Naive thymus-derived CD8-positive, alpha-beta T cell (primary cell): Measurements from ENCODE around the gene RASA2. TPM values are rescaled to one million over a fixed set of nuclear protein-coding genes. Genes with fewer than 3 reads are reported as not detected.

ENCODE experiments used
- ATAC-seq, 2 donors: fragments of 150-1000 bp; cut with Tn5 transposase in 1 of 2; sonication (Bioruptor Pico), chemical (Tn5 transposase) in 1 of 2; 1 replicate in 1 of 2; 2 replicates in 1 of 2; pipeline ENCODE4 v1.10.0; 2021; ENCODE audit warnings: mild to moderate bottlenecking in 2 of 2, moderate library complexity in 2 of 2
- POLR2A ChIA-PET: fragments of 350-600 bp; sonication (Branson Sonifier 250); formaldehyde crosslinking; loops from one replicate; lab custom pipeline; 2021; ENCODE audit warnings: antibody characterized with exemption; lab: Charles Lee
- DNase-seq, 10 donors: peaks; one replicate each; pipeline versions ENCODE4 v3.0.0 to v3.0.0-alpha.2; 2020 to 2022
- H3K27ac Mint-ChIP-seq, 10 donors: one replicate each; pipeline ENCODE4 v1.8.0; 2020 to 2022; ENCODE audit warnings: mild to moderate bottlenecking in 10 of 10, mixed read lengths in 10 of 10, moderate library complexity in 4 of 10, inconsistent platforms in 1 of 10
- H3K27me3 Mint-ChIP-seq, 5 donors: one replicate each; pipeline ENCODE4 v1.8.0; 2021 to 2022; ENCODE audit warnings: mixed read lengths in 5 of 5
- H3K36me3 Mint-ChIP-seq, 3 donors: one replicate each; pipeline ENCODE4 v1.8.0; 2020 to 2022; ENCODE audit warnings: mixed read lengths in 3 of 3, mild to moderate bottlenecking in 2 of 3, inconsistent platforms in 1 of 3
- H3K4me1 Mint-ChIP-seq, 4 donors: one replicate each; pipeline ENCODE4 v1.8.0; 2021 to 2022; ENCODE audit warnings: mixed read lengths in 4 of 4
- H3K4me3 Mint-ChIP-seq, 10 donors: one replicate each; pipeline ENCODE4 v1.8.0; 2020 to 2022; ENCODE audit warnings: mild to moderate bottlenecking in 10 of 10, mixed read lengths in 10 of 10, moderate library complexity in 6 of 10, inconsistent platforms in 1 of 10
- H3K9me3 Mint-ChIP-seq, 9 donors: one replicate each; pipeline ENCODE4 v1.8.0; 2020 to 2022; ENCODE audit warnings: mixed read lengths in 9 of 9, mild to moderate bottlenecking in 3 of 9, inconsistent platforms in 1 of 9, moderate library complexity in 1 of 9
- polyA plus RNA-seq, 3 donors: library from polyadenylated mRNA; unstranded; fragments of 300-500 nt; fragmentation: Illumina TruSeq; gene quantifications; one replicate each; pipeline ENCODE4 v1.2.3, GENCODE V29; 2021
- total RNA-seq, 8 experiments: library from RNA in 2 of 8; stranded (reverse) in 2 of 8; gene quantifications; one replicate each; pipeline ENCODE4 v1.2.3 and lab custom pipeline; 2021 to 2026

Gene RASA2
- total and polyA plus RNA-seq, 5 experiments from 2014 or later, result 55.0 to 124 (median 66.8) TPM

DNA sequence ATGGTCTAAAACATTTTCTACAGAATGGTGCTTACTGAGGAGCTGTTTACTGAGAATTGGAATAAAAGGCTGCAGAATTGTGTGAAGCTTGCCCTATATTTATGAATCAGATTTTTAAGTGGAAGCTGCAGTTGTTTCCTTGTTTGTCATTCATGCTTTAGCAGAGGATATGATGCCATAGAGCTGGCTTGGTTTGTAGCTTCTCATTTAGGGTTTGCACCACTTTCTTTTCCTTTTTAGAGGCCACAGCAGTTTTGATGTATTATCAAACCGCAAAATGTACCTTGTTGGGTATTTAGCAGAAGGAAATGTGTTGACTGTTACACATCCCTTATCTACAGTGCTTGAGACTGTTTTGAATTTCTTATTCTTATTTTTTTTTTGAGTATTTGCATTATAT is 66.2 kb downstream of the RASA2 start:
- DNase-seq (peak in 6 of 10 donors; percentile 21 to 85 (median 60)), ATAC-seq (peak; percentile 81 to 93)
- Mint-ChIP-seq H3K36me3 (peaks cover 21 to 43% (median 28%) of the 10 kb centered on the region in 3 donors), H3K9me3 (peaks cover 0 to 8% (median 1%) of the 10 kb centered on the region in 9 donors), H3K4me1 (peaks cover 19 to 62% (median 59%) of the 10 kb centered on the region in 4 donors), H3K27me3 (no peaks in the 10 kb centered on the region), H3K27ac (peak overlapping the region; percentile 21 to 90 (median 84)), H3K4me3 (peak overlapping the region; percentile 27 to 71 (median 53))
- POLR2A ChIA-PET, result interaction anchor here (1.1 to 4.3 kb wide), 5 partner anchors 28 to 246 kb away, joined by 3 to 42 read pairs (median 5); partner anchors contain the start of gene RASA2

DNA sequence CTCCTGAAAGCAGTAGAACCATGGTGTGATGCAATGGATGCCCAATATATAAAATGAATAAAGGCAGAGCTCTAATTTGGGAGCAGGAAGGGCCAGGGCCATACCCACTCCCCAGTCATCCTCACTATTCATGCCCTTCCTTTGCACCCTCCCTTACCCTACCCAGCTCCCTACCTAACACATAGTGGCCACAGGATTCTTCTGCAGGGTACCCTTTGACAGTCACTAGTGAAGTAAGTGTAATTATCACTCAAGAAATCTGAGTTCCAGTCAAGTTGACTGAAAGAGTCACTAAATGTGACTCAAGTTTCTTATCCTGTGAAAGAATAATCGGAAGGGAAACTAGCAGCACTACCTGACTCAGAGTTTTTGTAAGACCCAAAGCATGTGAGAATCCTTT is 69.2 kb downstream of the RASA2 start:
- peak overlapping the region in 7 of 10 donors; percentile 26 to 81 (median 64) for H3K27ac Mint-ChIP-seq
- peaks cover 8 to 55% (median 44%) of the 10 kb centered on the region in 4 donors for H3K4me1 Mint-ChIP-seq
- ATAC-seq (no peak), DNase-seq (no peak)
- H3K9me3 Mint-ChIP-seq, result no peaks in the 10 kb centered on the region
- peaks cover under 1 to 38% (median 15%) of the 10 kb centered on the region in 3 donors for H3K36me3 Mint-ChIP-seq
- POLR2A ChIA-PET, result interaction anchor here (3.9 kb wide), 1 partner anchor 69 kb away, joined by 30 read pairs; the partner anchor contains the start of gene RASA2
- H3K4me3 Mint-ChIP-seq, result no peak overlapping the region
- no peaks in the 10 kb centered on the region for H3K27me3 Mint-ChIP-seq

DNA sequence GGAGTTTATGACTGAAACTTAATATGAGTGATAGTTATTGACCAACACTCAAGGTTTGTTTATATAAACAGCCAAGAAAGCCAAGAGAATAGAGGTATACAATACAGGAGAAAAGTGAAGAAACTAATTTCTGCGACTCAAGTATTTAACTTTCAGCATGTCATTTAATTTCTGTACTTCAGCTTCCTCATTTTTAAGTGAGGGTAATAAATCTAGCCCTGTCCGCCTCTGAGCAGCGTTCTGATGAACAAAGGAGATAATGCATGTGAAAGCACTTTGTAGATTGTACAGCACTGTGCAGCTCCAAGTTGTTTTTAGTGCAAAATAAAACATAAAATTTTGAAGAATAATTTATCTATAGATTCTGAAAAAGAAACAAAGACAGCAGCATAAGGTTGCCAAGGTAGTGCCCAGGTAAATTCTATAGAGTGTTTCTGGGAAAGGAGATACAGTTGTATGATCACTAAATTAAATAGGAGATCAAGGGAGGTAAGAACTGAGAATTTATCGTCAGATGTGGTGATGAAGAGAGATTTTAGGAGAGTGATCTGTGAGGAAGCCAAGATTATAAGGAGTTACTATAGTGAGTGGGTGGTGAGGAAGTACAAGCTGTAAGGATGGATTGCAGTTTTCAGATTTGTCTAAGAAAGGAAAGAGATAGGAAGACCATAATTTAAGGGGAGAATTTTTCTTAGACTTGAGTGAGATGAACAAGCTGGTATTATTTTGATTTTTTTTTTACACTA is 71.3 kb downstream of the RASA2 start:
- ATAC-seq (peak; percentile 56 to 70), DNase-seq (peak in 2 of 10 donors; percentile 13 to 28)
- H3K36me3 Mint-ChIP-seq, result peaks cover 0 to 47% (median 16%) of the 10 kb centered on the region in 3 donors
- no peaks in the 10 kb centered on the region for H3K27me3 Mint-ChIP-seq
- POLR2A ChIA-PET, result interaction anchor here (0.6 to 3.9 kb wide), 6 partner anchors 27 to 251 kb away, joined by 3 to 30 read pairs (median 4); partner anchors contain the start of gene RASA2
- H3K27ac Mint-ChIP-seq, result no peak overlapping the region
- no peak overlapping the region for H3K4me3 Mint-ChIP-seq
- peaks cover 5 to 39% (median 31%) of the 10 kb centered on the region in 4 donors for H3K4me1 Mint-ChIP-seq
- no peaks in the 10 kb centered on the region for H3K9me3 Mint-ChIP-seq

DNA sequence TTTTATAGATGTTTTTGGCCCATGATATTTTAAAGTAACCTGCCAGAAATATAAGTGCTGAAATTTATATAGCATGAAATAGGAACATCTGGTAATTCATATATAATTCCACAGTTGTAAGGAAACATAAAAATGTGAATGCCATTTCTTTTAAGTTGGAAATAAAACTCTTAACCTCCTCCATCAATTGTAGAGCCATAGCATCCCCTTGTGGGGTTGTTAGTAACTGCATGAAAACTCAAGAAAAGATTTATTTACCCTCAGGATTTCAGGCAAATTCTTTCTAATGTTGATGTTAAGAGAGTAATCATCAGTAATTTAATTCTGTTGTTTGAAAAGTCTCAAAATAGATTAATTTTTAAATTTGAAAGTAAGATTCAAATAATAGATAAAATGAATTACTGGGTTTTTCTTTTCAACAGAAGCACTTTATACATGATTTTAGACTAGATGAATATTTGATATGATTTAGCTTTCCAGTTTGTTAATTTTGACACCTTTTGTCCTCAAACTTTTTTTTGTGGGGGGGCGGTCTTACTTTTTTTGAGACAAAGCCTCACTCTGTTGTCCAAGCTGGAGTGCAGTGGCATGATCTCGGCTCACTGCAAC is 74.7 kb downstream of the RASA2 start:
- Mint-ChIP-seq H3K27me3 (no peaks in the 10 kb centered on the region), H3K4me1 (peaks cover 10 to 35% (median 31%) of the 10 kb centered on the region in 4 donors), H3K27ac (peak overlapping the region in 9 of 10 donors; percentile 42 to 86 (median 74)), H3K9me3 (no peaks in the 10 kb centered on the region), H3K4me3 (peak overlapping the region in 3 of 10 donors; percentile 5 to 32 (median 28)), H3K36me3 (peaks cover 0 to 57% (median 19%) of the 10 kb centered on the region in 3 donors)
- ATAC-seq (peak in 1 of 2 donors; percentile 33), DNase-seq (peak in 9 of 10 donors; percentile 8 to 78 (median 60))
- POLR2A ChIA-PET, result interaction anchor here (0.8 to 2.8 kb wide), 5 partner anchors 74 to 87 kb away, joined by 3 to 15 read pairs (median 4); partner anchors contain the start of gene RASA2

DNA sequence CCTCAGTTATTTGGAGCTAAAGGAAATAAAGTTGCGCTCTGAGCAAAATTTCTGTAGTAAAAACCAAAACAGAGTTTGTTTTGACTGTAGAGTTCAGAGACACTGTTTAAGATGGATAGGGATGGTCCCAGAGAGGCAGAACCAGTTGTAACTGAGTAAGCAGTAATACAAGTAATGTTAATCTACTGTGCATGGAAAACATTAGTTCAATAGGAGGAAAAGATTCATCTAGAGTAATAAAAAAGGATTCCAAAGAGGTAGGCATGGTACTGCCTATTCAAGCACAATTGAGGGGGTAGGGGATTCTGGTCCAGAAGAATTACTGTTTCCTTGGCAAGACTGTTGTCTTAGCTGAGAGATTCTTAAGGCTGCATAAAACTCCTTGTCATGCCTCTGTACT is 77.4 kb downstream of the RASA2 start:
- H3K36me3 Mint-ChIP-seq, result peaks cover 0 to 62% (median 17%) of the 10 kb centered on the region in 3 donors

DNA sequence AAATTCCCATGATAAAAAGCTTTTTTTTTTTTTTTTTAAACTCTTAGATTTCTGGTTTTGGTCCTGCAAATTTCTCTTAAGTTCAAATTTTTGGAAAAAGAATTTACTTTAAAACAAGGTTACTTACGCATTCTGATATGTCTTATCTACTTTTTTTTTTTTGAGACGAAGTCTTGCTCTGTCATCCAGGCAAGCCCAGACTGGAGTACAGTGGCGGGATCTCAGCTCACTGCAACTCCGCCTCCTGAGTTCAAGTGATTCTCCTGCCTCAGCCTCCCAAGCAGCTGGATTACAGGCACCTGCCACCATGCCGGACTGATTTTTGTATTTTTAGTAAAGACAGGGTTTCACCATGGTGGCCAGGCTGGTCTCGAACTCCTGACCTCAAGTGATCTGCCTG is 83.2 kb downstream of the RASA2 start:
- no peak for DNase-seq
- Mint-ChIP-seq H3K27ac (peak overlapping the region in 5 of 10 donors; percentile 41 to 62 (median 49)), H3K4me1 (peaks cover 7 to 23% (median 12%) of the 10 kb centered on the region in 4 donors), H3K9me3 (no peaks in the 10 kb centered on the region), H3K27me3 (no peaks in the 10 kb centered on the region), H3K36me3 (peaks cover 0 to 71% (median 8%) of the 10 kb centered on the region in 3 donors), H3K4me3 (no peak overlapping the region)
- POLR2A ChIA-PET, result interaction anchor here (0.7 to 1.0 kb wide), 2 partner anchors 9 to 151 kb away, joined by 3 to 4 read pairs; no protein-coding TSS in a partner anchor
- ATAC-seq, result no peak

More for the DNA sequence above, 77.4 kb downstream of the RASA2 start:
- peaks cover 8 to 41% (median 30%) of the 10 kb centered on the region in 4 donors for H3K4me1 Mint-ChIP-seq
- ATAC-seq (no peak), DNase-seq (no peak)
- no peak overlapping the region for H3K4me3 Mint-ChIP-seq
- POLR2A ChIA-PET, result no interaction called here
- H3K9me3 Mint-ChIP-seq, result no peaks in the 10 kb centered on the region
- H3K27me3 Mint-ChIP-seq, result no peaks in the 10 kb centered on the region
- H3K27ac Mint-ChIP-seq, result peak overlapping the region in 5 of 10 donors; percentile 33 to 70 (median 40)

DNA sequence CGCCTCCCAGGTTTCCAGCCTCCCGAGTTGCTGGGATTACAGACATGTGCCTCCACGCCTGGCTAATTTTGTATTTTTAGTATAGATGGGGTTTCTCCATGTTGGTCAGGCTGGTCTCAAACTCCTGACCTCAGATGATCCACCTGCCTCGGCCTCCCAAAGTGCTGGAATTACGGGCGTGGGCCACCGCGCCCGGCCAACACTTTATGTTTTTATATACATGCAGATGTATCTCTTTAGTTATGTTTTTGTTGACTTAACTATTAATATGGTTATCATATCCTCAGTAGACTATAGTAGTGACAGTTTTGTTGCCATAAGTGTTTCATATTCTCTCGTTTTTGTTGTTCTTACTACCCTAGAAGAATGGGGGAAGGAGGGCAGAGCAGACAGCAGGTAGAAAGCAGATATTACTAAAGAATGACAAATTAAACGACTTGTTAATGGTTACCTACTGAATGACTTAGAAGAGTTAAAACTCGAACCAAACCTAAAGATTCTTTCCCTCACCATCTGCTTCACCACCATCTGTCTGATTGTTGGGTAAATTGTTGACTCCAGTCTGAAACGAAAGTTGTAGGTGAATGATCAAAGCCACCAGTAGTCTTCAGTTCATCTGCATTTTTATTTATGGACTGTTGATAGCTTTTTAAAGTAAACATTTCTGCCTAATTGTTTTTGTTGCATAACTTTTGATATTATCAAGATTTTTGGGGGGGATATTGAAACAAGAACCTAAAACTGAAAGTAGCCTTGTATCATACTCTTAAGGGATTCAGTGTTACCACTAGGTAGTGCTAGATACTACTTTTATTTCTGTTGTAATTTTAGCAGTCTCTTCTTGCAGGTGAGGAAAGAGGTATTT is 89.3 kb downstream of the RASA2 start:
- peak overlapping the region; percentile 38 to 92 (median 81) for H3K27ac Mint-ChIP-seq
- peak overlapping the region in 7 of 10 donors; percentile 13 to 62 (median 45) for H3K4me3 Mint-ChIP-seq
- H3K4me1 Mint-ChIP-seq, result peaks cover 5 to 13% (median 9%) of the 10 kb centered on the region in 4 donors
- POLR2A ChIA-PET, result no interaction called here
- ATAC-seq, result peak; percentile 76 to 93
- peaks cover 0 to 84% (median 12%) of the 10 kb centered on the region in 3 donors for H3K36me3 Mint-ChIP-seq
- H3K9me3 Mint-ChIP-seq, result no peaks in the 10 kb centered on the region
- H3K27me3 Mint-ChIP-seq, result no peaks in the 10 kb centered on the region
- peak in 3 of 10 donors; percentile 19 to 47 (median 42) for DNase-seq

DNA sequence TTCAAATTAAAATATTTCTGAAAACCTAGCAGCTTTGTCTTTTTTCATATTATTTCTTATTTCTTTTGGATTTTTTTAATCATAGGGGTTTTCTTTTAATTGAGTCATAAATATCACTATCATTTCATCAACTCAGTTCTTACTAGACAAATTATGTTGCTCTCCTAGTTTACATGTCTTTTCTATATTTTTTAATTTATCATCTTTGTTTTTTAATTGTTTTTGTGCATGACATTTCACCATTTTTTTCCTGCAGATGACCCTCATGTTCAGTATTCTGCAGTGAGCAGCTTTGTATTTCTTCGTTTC is 89.9 kb downstream of the RASA2 start:
- ATAC-seq (no peak), DNase-seq (no peak)
- Mint-ChIP-seq H3K27ac (peak overlapping the region in 6 of 10 donors; percentile 38 to 92 (median 86)), H3K27me3 (no peaks in the 10 kb centered on the region), H3K4me3 (peak overlapping the region in 2 of 10 donors; percentile 35 to 62), H3K4me1 (peaks cover 5 to 13% (median 9%) of the 10 kb centered on the region in 4 donors), H3K36me3 (peaks cover 0 to 83% (median 12%) of the 10 kb centered on the region in 3 donors), H3K9me3 (no peaks in the 10 kb centered on the region)
- POLR2A ChIA-PET, result no interaction called here

DNA sequence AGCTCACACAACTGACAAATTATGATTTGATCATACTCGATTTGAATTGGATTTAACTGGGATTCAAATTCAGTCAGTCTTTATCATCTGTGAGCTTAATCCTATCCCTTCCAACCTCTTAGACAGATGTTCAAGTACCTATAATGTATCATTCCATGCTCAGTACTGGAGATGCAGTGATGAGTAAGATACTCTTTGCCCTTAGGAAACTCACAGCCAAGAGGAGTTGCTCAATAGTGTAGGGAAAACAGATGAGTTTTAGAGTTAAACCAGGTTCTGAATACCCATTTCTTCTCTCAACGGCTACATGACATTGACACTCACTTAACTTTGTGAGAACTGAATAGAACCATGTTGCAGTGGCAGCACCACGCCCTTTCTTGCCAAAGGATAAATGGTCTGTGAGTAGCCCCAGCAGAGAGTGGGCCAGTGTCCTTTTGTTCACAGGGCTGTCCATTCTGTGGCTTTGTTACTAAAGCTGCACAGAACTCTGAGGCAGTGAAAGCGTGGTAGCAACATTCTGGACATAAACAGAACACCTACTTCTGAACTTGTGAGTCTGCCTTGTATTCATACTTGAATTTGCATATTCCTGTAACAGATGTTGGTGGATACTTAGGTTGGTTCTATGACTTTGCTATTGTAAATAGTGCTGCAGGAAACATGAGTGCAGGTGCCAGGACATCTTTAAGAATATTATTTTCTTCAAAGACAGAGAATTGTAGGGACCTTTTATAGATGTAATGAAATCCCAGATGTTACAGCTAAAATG is 91.6 kb downstream of the RASA2 start:
- peaks cover 0 to 81% (median 12%) of the 10 kb centered on the region in 3 donors for H3K36me3 Mint-ChIP-seq
- no peaks in the 10 kb centered on the region for H3K27me3 Mint-ChIP-seq
- H3K4me1 Mint-ChIP-seq, result peaks cover 5 to 13% (median 9%) of the 10 kb centered on the region in 4 donors
- DNase-seq, result no peak
- no peak overlapping the region for H3K4me3 Mint-ChIP-seq
- H3K27ac Mint-ChIP-seq, result peak overlapping the region in 3 of 10 donors; percentile 9 to 29 (median 13)
- no peaks in the 10 kb centered on the region for H3K9me3 Mint-ChIP-seq
- no peak for ATAC-seq
- POLR2A ChIA-PET, result interaction anchor here (1.2 kb wide), 1 partner anchor 92 kb away, joined by 3 read pairs; the partner anchor contains the start of gene RASA2

DNA sequence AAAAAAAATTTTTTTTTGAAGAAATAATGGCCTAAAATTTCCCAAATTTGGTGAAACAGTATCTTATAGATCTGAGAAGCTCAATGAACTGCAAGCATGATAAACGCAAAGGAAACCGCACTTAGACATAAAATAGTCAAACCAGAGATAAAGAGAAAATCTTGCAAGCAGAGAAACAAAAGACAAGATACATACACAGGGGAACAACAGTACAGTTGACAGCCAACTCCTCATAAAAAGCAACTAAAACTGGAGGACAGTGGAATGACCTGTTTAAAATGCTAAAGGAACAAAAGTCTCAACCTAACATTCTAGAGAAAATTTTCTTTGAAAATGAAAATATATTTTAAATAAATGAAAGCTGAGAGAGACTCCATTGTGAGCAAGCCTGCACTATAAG is 107.5 kb downstream of the RASA2 start:
- DNase-seq (no peak), ATAC-seq (no peak)
- Mint-ChIP-seq H3K27ac (peak overlapping the region in 5 of 10 donors; percentile 5 to 67 (median 39)), H3K4me3 (no peak overlapping the region), H3K4me1 (peaks cover 0 to 7% (median 0%) of the 10 kb centered on the region in 4 donors), H3K27me3 (no peaks in the 10 kb centered on the region), H3K36me3 (peaks cover 29 to 97% (median 79%) of the 10 kb centered on the region in 3 donors), H3K9me3 (peaks cover 0 to 1% (median 0%) of the 10 kb centered on the region in 9 donors)
- POLR2A ChIA-PET, result no interaction called here

DNA sequence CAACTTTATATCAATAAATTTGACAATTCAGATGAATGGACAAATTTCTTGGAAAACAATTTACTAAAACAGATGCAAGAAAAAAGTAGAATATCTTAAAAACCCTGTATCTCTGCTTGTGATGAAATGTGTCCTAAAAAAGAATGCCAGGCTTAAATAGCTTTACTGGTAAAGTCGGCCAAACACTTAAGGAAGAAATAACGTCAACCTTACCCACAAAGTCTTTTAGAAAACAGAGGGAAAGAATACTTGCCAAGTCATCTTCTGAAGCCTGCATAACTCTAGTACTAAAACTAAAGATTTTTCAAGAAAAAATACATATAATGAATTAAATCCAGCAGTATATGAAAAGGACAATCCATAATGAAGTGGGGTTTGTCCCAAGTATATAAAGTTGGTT is 111.1 kb downstream of the RASA2 start:
- Mint-ChIP-seq H3K27me3 (no peaks in the 10 kb centered on the region), H3K4me1 (peaks cover 0 to 2% (median 0%) of the 10 kb centered on the region in 4 donors), H3K27ac (peak overlapping the region in 2 of 10 donors; percentile 53 to 63), H3K36me3 (peaks cover 33 to 91% (median 84%) of the 10 kb centered on the region in 3 donors), H3K9me3 (peaks cover 0 to 20% (median 10%) of the 10 kb centered on the region in 9 donors), H3K4me3 (no peak overlapping the region)
- DNase-seq, result no peak
- POLR2A ChIA-PET, result no interaction called here
- no peak for ATAC-seq
